NCI-H2227 treated with DMSO at 0.1 percent for 48 hours (cell line): Measurements from ENCODE around the gene ARMC3.
"Not testable (repeated sequence)": the region's sequence is repeated elsewhere in the genome, so short reads cannot be mapped to it uniquely, and the experiment has no call there.

Source experiments
- DNase-seq: peaks from one replicate; lab custom pipeline; 2025; lab: John Stamatoyannopoulos, UW

ARMC3 gene

DNA sequence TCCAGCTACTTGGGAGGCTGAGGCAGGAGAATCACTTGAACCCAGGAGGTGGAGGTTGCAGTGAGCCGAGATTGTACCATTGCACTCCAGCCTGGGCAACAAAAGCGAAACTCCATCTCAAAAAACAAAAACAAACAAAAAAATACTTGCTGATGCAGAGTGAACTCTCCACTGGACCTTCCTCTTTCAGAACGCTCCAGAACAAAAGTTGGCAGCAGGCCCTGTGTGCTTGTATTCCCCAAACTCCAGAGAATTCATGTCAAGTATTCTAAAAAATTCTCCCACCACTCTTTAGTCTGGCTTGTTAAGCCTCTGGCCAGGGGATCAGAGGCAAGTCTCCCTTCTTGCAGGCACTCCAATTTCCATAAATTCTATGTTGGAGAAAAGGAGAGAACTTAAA lies 144.7 kb downstream of the ARMC3 start:
- not testable (repeated sequence) for DNase-seq

DNA sequence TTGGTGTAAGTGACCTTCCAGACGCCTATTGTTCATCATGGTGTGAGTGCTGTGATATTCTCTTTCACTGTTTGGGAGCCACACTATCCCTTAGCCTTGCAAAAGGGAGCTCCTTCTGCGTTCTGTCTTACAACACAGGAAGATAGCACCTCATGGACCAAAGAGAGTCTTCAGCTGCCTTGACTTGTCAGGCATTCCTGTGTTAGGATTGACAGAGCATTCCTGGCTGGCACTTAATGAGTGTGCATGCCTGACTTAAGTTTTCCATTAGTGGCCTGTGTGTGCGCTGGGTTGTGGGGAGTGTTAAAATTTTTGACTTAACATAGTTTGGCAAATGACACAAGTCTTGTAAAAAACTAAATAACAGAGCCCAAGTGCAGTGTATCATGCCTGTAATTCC lies 145.7 kb downstream of the ARMC3 start:
- DNase-seq: no peak

DNA sequence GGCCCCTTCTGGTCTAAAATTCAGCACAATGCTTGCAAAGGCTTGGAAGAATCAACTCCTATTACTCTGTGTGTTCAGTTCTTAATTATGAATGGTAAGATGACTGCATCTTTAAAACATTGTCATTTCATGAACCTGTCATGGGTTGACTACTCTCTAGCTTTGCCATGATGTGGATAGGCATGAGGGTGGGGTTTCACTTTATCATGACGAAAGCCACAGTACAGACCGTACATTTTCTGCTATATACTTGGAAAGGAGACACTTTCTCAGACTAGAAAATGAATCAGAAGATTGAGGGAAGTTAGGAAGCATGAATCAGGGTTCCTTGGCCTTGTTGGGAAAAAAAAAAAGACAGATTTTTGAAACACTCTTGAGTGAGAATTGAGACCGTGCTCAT lies 147.8 kb downstream of the ARMC3 start:
- DNase-seq: no peak

DNA sequence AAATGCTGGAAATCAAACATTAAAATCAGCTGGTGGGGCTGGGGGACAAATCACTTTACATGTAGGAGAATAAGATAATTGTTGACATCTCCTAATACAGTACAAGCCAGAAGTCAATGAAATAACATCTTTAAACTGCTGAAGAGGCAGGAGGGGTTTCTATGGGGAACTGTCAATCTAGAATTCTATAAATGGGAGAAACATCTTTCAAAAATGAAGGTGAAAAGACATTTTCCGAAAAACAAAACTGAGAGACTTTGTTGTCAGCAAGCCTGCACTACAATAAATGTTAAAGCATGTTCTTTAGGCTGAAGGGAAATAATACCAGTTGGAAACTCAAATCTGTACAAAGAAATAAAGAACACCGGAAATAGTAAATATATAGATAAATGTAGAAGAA lies 150.3 kb downstream of the ARMC3 start:
- DNase-seq: no peak

DNA sequence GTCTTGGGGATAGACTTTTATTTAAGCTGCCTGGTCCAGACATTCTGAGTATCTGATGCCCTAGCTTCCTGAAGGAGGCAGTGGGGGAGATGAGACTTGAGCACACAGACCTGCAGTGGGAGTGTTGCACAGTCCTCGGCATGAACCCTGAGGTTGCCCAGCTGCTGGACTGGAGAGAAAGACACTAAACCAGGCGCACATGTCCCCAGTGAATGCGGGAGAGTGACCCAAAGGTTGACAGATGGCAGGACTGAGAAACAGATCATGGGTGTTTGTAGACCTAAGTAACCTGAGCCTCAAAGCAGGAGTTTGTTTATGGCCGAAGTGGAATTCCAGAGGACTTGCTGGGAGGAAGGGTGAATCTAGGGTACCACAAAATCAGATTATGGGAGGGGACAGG lies 151.8 kb downstream of the ARMC3 start:
- DNase-seq: no peak

DNA sequence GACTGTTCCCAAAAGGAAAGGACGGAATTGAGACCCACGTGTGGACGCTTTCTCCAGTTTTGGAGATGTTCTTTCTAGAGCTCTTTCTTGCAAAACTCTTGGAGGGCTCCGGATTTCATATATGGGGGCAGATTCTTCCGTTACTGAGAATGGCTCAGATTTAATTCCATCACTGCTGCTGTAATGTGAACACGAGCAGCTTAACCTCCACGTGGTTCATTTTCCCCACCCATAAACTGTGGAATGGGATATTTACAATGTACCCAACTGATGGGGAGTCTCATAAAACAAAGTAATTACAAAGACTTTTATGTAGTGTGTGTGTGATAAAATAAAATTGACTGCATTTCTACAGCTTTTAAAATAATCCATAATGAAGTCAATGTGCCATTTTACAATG lies 152.4 kb downstream of the ARMC3 start:
- no peak for DNase-seq

DNA sequence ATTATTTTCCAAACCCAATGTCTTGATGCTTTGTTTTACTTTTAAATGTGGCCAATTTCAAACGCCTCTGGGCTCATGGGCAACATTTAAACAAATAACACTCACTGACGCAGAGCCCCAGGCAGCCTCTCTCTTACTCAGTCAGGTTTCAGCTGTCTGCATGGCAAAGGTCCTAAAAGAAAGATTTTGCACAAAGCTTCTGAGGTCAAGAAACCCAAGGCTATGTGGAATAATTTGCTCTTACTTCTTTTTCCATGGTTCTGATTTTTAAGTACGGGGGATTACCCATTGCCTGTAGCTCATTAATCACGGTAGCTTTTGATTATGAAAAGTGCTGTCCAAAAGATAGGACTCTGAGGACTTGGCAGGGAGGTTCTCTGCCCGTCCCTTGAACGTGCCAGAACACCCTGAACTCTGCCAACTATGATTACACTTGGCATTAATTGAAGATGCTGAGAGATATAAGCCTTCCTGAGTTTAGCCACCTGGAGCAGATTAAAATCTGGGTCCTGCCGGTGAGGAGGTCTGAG lies 153.4 kb downstream of the ARMC3 start:
- DNase-seq: no peak

DNA sequence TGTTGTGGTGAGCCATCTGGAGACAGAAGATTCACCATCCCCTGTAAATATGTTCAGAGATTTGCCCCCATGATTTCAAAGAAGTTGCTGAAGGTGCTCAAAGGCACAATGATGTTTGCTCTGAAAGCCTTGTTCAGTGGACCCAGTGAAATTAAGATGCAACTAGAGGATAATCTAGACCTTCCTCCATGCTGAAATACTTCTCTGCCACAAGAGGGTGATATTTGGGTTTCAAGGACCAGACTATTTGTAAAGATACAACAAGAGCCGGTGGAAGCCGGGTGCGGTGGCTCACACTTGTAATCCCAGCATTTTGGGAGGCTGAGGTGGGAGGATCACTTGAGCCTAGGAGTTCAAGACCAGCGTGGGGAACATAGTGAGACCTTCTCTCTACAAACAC lies 154.0 kb downstream of the ARMC3 start:
- DNase-seq: no peak
